ENCODE results near the gene PRDM8. TPM values are rescaled to one million over a fixed set of nuclear protein-coding genes. Genes with fewer than 3 reads are reported as not detected.

PRDM8 gene
- total RNA-seq: 1 to 10 TPM; 3.7 to 4.2 TPM

DNA sequence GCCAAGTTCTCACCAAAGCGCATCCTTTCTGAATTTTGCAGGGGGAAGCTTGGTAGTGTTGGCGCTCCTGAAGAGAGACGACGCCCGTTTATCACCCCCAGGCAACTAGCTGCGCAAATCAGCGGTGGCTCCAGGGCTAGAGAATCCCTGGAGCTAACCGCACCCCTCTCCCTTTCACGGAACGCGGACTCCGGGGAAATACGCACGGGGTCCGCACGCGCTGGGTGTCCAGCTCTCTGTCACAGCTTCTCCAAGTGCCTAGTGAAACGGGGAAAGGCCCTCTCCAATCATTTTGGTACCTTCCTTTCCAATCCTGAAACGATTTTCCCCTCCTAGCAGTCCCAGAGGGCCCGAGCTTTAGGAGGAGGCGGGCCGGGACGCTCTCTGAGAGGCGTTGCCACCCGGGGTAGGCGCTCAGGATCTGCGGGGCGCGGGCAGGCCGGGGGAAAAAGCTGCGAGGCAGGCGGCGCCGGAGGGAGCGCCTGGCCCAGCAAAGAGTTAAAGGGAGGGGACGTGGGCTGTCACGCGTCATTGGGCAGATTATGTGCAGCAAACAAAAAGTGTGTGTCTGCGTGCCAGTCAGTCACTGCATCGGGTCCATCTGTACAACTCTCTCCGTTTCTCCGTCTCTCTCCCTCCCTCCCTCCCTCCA, at the start of gene PRDM8:
Gene PRDM8, plus strand, starts transcription at position 582 of the 652 bp plus-strand sequence. CDS start 2,578 bp downstream, outside the sequence.
- POLR2A ChIA-PET: interaction anchor here (1.4 kb wide), 2 partner anchors 12 to 124 kb away, joined by 4 to 7 read pairs; partner anchors contain the start of gene ANTXR2

DNA sequence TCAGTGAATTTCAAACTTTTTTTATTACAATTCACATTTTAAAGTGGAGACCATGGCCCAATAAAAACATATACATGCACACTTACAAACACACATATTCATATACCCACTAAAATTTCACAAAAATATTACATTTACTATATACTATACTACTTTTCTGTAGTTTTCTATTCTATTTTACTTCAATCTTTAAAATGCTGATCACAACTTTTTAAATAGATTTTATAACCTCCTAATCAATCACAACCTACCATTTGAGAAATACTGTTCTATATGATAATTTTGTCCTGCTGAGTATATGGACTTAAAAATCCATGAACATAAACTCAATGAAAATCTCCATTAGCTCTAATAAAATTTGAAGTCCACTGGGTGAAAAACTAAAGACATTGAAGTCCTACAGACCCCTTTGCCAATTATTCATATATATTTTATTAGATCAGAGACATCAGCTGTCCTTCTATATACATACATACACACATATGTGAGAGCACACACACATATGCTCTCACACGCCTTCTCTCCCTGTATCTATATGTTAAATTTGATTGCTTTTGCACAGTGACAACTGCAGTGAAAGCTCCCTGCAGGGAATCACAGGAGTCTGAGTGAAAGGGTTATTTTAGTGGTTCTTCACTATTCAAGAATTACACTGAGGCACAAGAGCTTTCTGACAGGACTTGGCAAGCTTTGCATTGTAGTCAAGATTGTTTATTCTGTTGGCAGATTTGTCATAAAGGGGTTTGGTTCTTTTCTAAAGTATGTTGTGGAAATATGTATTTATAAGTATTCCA, 46.7 kb upstream of the PRDM8 start:
- DNase-seq (no peak), ATAC-seq (no peak)
- Mint-ChIP-seq H3K36me3 (ENCODE audit: low read depth) (no peaks in the 10 kb centered on the region), H3K27me3 (ENCODE audit: low read depth) (no peaks in the 10 kb centered on the region), H3K4me3 (no peak overlapping the region), H3K4me1 (ENCODE audit: low read depth) (no peaks in the 10 kb centered on the region), H3K27ac (no peak overlapping the region), H3K9me3 (ENCODE audit: insufficient read depth) (no peaks in the 10 kb centered on the region)
- ChIA-PET POLR2A (no interaction called here), CTCF (interaction anchor here (1.1 kb wide), 1 partner anchor 25 kb away, joined by 6 read pairs; no protein-coding TSS in a partner anchor)

More for the DNA sequence above, at the start of gene PRDM8:
- ATAC-seq: peak; percentile 35
- DNase-seq: no peak
- Mint-ChIP-seq H3K4me1 (ENCODE audit: low read depth) (peaks cover 36% of the 10 kb centered on the region), H3K27ac (no peak within 1 kb of the TSS), H3K27me3 (ENCODE audit: low read depth) (peaks cover 64% of the 10 kb centered on the region), H3K4me3 (peak within 1 kb of the TSS; percentile 44), H3K9me3 (ENCODE audit: insufficient read depth) (no peaks in the 10 kb centered on the region), H3K36me3 (ENCODE audit: low read depth) (peaks cover 26% of the 10 kb centered on the region)
- CTCF ChIA-PET: interaction anchor here (1.2 to 6.4 kb wide), 3 partner anchors 13 to 23 kb away, joined by 3 to 59 read pairs (median 3); no protein-coding TSS in a partner anchor

DNA sequence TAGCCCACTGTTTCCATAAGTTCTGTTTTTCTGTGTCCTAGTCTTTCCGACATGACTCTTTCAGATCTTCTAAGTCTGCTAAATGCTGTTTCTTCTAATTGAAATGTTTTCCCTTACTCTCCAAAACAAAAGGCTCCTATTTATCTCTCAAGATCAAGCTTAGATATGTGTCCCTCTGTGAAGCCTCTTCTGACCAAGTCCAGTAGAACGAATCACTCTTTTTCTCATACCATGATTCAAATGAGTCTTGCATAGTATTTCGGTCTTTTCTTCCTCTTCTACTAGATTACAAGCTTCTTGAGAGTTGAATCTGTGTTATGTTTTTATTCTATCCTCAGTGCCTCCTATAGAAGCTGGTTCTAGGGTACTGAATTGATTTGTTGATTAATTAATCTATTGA, 45.3 kb upstream of the PRDM8 start:
- Mint-ChIP-seq H3K27me3 (ENCODE audit: low read depth) (no peaks in the 10 kb centered on the region), H3K4me3 (no peak overlapping the region), H3K9me3 (ENCODE audit: insufficient read depth) (no peaks in the 10 kb centered on the region), H3K36me3 (ENCODE audit: low read depth) (no peaks in the 10 kb centered on the region), H3K4me1 (ENCODE audit: low read depth) (no peaks in the 10 kb centered on the region), H3K27ac (no peak overlapping the region)
- CTCF ChIA-PET: interaction anchor here (0.8 to 1.6 kb wide), 5 partner anchors 9 to 30 kb away, joined by 3 to 5 read pairs (median 4); no protein-coding TSS in a partner anchor
- ATAC-seq: no peak
- POLR2A ChIA-PET: interaction anchor here (1.0 kb wide), 1 partner anchor 30 kb away, joined by 5 read pairs; no protein-coding TSS in a partner anchor
- DNase-seq: no peak

DNA sequence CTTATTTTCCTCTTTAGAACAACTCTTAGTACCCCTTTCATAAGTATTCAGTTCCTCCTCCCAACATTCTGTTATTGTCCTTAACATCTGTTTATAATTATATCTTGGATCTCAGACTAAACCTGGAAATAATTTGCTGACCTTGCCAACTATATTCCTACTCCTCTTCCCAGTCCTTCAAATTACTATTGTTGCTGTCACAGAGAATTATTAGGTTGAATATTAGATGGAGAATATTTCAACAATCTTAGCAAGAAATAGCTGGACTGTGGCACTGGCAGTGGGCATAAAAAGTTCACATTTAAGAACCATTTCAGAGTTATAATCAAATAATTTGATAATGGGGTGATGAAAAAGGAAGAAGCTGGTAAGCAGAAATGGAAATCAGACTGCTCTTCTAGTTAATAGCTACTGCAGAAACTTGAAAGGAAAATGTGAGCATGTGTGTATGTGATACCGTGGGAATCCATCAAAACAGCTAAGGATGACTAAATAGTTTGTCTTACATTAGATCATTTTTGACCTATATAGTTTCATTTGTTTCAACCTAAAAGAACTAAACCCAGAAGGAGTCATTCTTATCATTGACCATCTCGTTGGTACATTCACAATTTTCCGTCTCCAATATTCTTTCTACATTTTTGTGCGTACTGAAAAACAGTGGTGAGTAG, 43.3 kb upstream of the PRDM8 start:
- ChIA-PET POLR2A (no interaction called here), CTCF (interaction anchor here (0.9 to 4.2 kb wide), 8 partner anchors 12 to 49 kb away, joined by 3 to 26 read pairs (median 6); no protein-coding TSS in a partner anchor)
- H3K27me3 Mint-ChIP-seq (ENCODE audit: low read depth): no peaks in the 10 kb centered on the region
- H3K36me3 Mint-ChIP-seq (ENCODE audit: low read depth): no peaks in the 10 kb centered on the region
- ATAC-seq (peak; percentile 27), DNase-seq (no peak)
- H3K4me1 Mint-ChIP-seq (ENCODE audit: low read depth): no peaks in the 10 kb centered on the region
- H3K4me3 Mint-ChIP-seq: no peak overlapping the region
- H3K9me3 Mint-ChIP-seq (ENCODE audit: insufficient read depth): no peaks in the 10 kb centered on the region
- H3K27ac Mint-ChIP-seq: no peak overlapping the region

DNA sequence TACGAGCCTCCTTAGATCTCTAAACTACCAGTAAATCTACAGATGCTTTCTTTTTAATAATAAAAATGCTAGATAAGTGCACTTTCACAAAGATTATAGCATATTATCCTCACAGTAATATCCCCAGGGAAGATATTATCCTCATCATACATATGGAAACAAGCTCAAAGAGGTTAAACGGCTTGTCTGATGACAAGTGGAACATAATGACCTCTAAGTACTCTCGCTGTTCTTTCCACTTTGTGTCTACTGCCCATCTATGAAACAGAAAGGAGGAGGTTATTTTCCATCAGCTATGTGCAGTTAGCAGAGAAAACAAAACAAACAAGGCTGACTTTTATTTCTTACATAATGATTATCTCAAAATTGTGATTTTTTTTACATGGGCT, 42.8 kb upstream of the PRDM8 start:
- ChIA-PET POLR2A (no interaction called here), CTCF (interaction anchor here (0.7 to 4.2 kb wide), 10 partner anchors 12 to 48 kb away, joined by 3 to 26 read pairs (median 6); no protein-coding TSS in a partner anchor)
- Mint-ChIP-seq H3K27ac (no peak overlapping the region), H3K27me3 (ENCODE audit: low read depth) (no peaks in the 10 kb centered on the region), H3K4me3 (no peak overlapping the region), H3K4me1 (ENCODE audit: low read depth) (no peaks in the 10 kb centered on the region), H3K9me3 (ENCODE audit: insufficient read depth) (no peaks in the 10 kb centered on the region), H3K36me3 (ENCODE audit: low read depth) (no peaks in the 10 kb centered on the region)
- DNase-seq: no peak
- ATAC-seq: peak; percentile 36

DNA sequence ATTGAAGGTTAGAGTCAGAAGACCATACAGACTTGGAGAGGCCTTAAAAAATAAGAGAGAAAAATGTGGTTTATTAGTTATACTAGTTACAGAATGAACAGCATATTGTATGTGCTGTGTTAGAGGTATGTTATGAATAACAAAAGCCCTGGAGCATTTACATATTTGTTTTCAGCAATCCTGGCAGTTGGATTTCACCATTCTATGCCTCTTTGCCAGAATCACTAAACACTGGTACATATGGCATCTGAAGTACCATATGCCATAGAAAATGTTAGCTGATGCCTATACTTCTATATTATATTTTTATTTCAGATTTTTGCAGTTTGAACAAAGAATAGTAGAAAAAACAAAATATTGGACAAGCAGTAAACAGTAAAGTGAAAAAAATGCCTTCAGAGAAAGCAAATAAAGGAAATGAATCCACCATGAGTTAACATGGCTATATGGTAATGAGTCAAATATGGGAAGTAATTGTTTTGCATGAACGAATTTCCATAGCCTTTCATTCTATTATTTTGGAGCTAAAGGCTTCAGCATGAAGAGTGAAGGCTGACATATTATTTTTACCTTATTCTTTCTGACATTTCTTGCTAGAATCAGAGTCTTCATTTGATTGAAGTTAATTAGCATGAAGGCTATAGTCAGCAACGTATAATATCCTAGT, 41.9 kb upstream of the PRDM8 start:
- no peaks in the 10 kb centered on the region for H3K36me3 Mint-ChIP-seq (ENCODE audit: low read depth)
- ATAC-seq: no peak
- no peaks in the 10 kb centered on the region for H3K9me3 Mint-ChIP-seq (ENCODE audit: insufficient read depth)
- CTCF ChIA-PET: interaction anchor here (0.7 to 4.2 kb wide), 9 partner anchors 8 to 47 kb away, joined by 3 to 26 read pairs (median 6); no protein-coding TSS in a partner anchor
- no peaks in the 10 kb centered on the region for H3K4me1 Mint-ChIP-seq (ENCODE audit: low read depth)
- POLR2A ChIA-PET: no interaction called here
- DNase-seq: no peak
- no peak overlapping the region for H3K27ac Mint-ChIP-seq
- H3K4me3 Mint-ChIP-seq: no peak overlapping the region
- no peaks in the 10 kb centered on the region for H3K27me3 Mint-ChIP-seq (ENCODE audit: low read depth)

DNA sequence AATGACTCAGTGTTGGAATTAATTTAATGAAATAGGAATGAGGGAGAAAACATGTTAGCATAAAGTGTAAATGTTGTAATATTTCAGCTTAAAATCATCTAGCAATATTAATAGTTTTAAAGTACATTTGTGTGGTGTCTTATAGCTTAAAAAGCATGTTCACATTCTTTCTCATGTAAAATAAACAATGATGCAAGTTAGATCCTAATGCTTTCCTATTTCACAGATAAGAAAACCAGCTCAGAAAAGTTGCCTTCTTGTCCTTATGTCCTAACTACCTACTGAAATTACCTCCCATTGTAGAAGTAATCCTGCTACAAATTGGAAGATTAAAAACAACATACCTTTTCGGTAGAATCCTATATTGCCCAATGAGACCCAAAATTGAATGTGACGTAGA, 40.9 kb upstream of the PRDM8 start:
- H3K4me3 Mint-ChIP-seq: no peak overlapping the region
- ATAC-seq (no peak), DNase-seq (no peak)
- no peaks in the 10 kb centered on the region for H3K9me3 Mint-ChIP-seq (ENCODE audit: insufficient read depth)
- no peaks in the 10 kb centered on the region for H3K4me1 Mint-ChIP-seq (ENCODE audit: low read depth)
- POLR2A ChIA-PET: no interaction called here
- H3K27ac Mint-ChIP-seq: no peak overlapping the region
- no peaks in the 10 kb centered on the region for H3K36me3 Mint-ChIP-seq (ENCODE audit: low read depth)
- CTCF ChIA-PET: interaction anchor here (1.0 to 4.2 kb wide), 6 partner anchors 9 to 46 kb away, joined by 3 to 26 read pairs (median 6); no protein-coding TSS in a partner anchor
- no peaks in the 10 kb centered on the region for H3K27me3 Mint-ChIP-seq (ENCODE audit: low read depth)

DNA sequence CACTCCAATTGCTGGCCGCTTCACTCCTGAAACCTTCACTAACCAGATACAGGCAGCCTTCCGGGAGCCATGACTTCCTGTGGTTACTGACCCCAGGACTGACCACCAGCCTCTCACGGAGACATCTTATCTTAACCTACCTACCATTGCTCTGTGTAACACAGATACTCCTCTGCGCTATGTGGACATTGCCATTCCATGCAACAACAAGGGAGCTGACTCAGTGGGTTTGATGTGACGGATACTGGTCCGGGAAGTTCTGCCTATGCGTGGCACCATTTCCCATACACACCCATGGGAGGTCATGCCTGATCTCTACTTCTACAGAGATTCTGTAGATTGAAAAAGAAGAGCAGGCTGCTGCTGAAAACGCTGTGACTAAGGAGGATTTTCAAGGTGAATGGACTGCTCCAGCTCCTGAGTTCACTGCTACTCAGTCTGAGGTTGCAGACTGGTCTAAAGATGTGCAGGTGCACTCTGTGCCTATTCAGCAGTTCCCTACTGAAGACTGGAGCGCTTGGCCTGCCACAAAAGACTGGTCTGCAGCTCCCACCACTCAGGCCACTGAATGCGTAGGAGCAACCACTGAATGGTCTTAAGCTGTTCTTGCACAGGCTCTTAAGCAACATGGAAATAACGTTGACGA, 35.8 kb upstream of the PRDM8 start:
- CTCF ChIA-PET: interaction anchor here (1.4 kb wide), 1 partner anchor 9 kb away, joined by 3 read pairs; no protein-coding TSS in a partner anchor
- DNase-seq: no peak
- no peak for ATAC-seq
- POLR2A ChIA-PET: no interaction called here
- Mint-ChIP-seq H3K27ac (no peak overlapping the region), H3K4me1 (ENCODE audit: low read depth) (peaks cover 2% of the 10 kb centered on the region), H3K36me3 (ENCODE audit: low read depth) (no peaks in the 10 kb centered on the region), H3K4me3 (no peak overlapping the region), H3K27me3 (ENCODE audit: low read depth) (peaks cover 2% of the 10 kb centered on the region), H3K9me3 (ENCODE audit: insufficient read depth) (no peaks in the 10 kb centered on the region)

DNA sequence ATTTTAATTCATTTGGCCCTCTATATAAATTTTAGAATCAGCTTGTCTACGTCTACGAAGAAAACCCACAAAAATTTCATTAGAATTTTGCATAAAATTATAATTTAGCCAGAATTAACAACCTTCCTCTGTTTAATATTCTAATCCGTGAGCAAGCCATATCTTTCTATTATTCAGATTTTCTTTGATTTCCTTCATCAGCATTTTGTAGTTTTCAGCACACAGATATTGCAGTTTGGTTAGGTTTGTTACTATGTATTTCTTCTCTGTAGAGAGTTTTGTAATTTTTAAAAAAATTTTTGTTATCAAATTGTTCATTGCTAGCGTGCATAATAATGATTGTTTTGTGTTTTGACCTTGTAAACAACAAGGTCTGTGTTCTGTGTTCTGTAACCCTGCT, 34.9 kb upstream of the PRDM8 start:
- CTCF ChIA-PET: no interaction called here
- POLR2A ChIA-PET: no interaction called here

DNA sequence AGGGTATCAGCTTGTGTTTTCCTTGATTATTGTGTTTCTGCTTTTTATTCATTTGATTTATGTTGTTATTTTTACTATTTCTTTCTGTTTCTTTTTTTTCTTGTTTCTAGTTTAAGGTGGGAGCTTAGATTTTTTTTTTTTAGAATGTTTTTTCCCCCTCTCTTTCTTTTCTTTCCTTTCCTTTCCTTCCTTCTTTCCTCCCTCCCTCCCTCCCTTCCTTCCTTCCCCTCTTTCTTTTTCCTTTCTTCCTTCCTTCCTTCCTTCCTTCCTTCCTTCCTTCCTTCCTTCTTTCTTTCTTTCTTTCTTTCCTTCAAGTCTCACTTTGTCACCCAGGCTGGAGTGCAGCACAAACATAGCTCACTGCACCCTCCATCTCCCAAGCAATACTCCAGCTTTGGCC, 31.4 kb upstream of the PRDM8 start:
- ATAC-seq (no peak), DNase-seq (no peak)
- peaks cover 2% of the 10 kb centered on the region for H3K27me3 Mint-ChIP-seq (ENCODE audit: low read depth)
- H3K36me3 Mint-ChIP-seq (ENCODE audit: low read depth): peaks cover 4% of the 10 kb centered on the region
- POLR2A ChIA-PET: no interaction called here
- CTCF ChIA-PET: interaction anchor here (0.9 to 1.0 kb wide), 2 partner anchors 14 to 41 kb away, joined by 3 read pairs; no protein-coding TSS in a partner anchor
- H3K4me1 Mint-ChIP-seq (ENCODE audit: low read depth): peaks cover 6% of the 10 kb centered on the region
- no peak overlapping the region for H3K27ac Mint-ChIP-seq
- H3K9me3 Mint-ChIP-seq (ENCODE audit: insufficient read depth): peaks cover 4% of the 10 kb centered on the region
- no peak overlapping the region for H3K4me3 Mint-ChIP-seq

More for the DNA sequence above, 34.9 kb upstream of the PRDM8 start:
- Mint-ChIP-seq H3K36me3 (ENCODE audit: low read depth) (no peaks in the 10 kb centered on the region), H3K4me3 (no peak overlapping the region), H3K4me1 (ENCODE audit: low read depth) (peaks cover 2% of the 10 kb centered on the region), H3K9me3 (ENCODE audit: insufficient read depth) (no peaks in the 10 kb centered on the region), H3K27ac (no peak overlapping the region), H3K27me3 (ENCODE audit: low read depth) (peaks cover 2% of the 10 kb centered on the region)
- no peak for ATAC-seq
- DNase-seq: no peak
